IMR-90 (cell line): Measurements from ENCODE around the gene TSGA10. TPM values are rescaled to one million over a fixed set of nuclear protein-coding genes. Genes with fewer than 3 reads are reported as not detected.
"Not testable (repeated sequence)": the region's sequence is repeated elsewhere in the genome, so short reads cannot be mapped to it uniquely, and the experiment has no call there.

Source experiments
- ATAC-seq: fragments of 200-7000 bp; cut with Tn5 transposase; 2 replicates; pipeline ENCODE4 v1.9.1; 2020; ENCODE audit warnings: low read depth, mild to moderate bottlenecking, moderate library complexity
- BruUV-seq: library from RNA; stranded (reverse); fragments of 400-500 nt; replicated peaks from 2 replicates; lab custom pipeline; 2021; lab: Mats Ljungman, UMichigan
- CTCF ChIA-PET: fragments of 300-600 bp; formaldehyde crosslinking; extraction: SDS; loops from one replicate; lab custom pipeline; 2021; ENCODE audit warnings: antibody characterized with exemption; lab: Yijun Ruan, JAX
- POLR2A ChIA-PET: fragments of 300-600 bp; sonication (Branson Sonifier 250); formaldehyde crosslinking; loops from one replicate; lab custom pipeline; 2022; ENCODE audit warnings: antibody characterized with exemption; ENCODE audit not compliant: unreplicated experiment; lab: Charles Lee
- DNase-seq: peaks from one replicate; pipeline ENCODE4 v3.0.0; 2013
- H2AFZ ChIP-seq: replicated peaks from 2 replicates; pipeline ENCODE3; 2013; ENCODE audit warnings: low read length, mild to moderate bottlenecking; ENCODE audit not compliant: poor library complexity
- H2AK5ac ChIP-seq: 2 replicates; pipeline ENCODE4 v1.6.1; 2013; ENCODE audit warnings: low read depth, low read length, inconsistent platforms
- H2AK9ac ChIP-seq: replicated peaks from 2 replicates; pipeline ENCODE3; 2013; ENCODE audit warnings: mild to moderate bottlenecking, low read depth, low read length, moderate library complexity; ENCODE audit not compliant: poor library complexity
- H2BK120ac ChIP-seq: 2 replicates; pipeline ENCODE4 v1.6.1; 2013; ENCODE audit warnings: low read depth, low read length, inconsistent platforms
- H2BK15ac ChIP-seq: 3 replicates; pipeline ENCODE4 v1.6.1; 2013; ENCODE audit warnings: low read depth, low read length, inconsistent platforms
- H2BK20ac ChIP-seq: 2 replicates; pipeline ENCODE4 v1.6.1; 2013; ENCODE audit warnings: low read depth, mild to moderate bottlenecking, inconsistent platforms, low read length, moderate library complexity
- H2BK5ac ChIP-seq: 2 replicates; pipeline ENCODE4 v1.6.1; 2013; ENCODE audit warnings: mild to moderate bottlenecking, low read depth, low read length, inconsistent platforms; ENCODE audit not compliant: poor library complexity, severe bottlenecking
- H3K14ac ChIP-seq: replicated peaks from 2 replicates; pipeline ENCODE4 v1.6.1; 2013; ENCODE audit warnings: low read depth, low read length, inconsistent platforms
- H3K18ac ChIP-seq: 2 replicates; pipeline ENCODE4 v1.6.1; 2013; ENCODE audit warnings: low read depth, low read length, control low read depth
- H3K23ac ChIP-seq: 2 replicates; pipeline ENCODE4 v1.6.1; 2013; ENCODE audit warnings: low read depth, low read length, inconsistent platforms
- H3K27ac ChIP-seq: 2 replicates; pipeline ENCODE4 v1.5.1; 2013; ENCODE audit warnings: mild to moderate bottlenecking, control low read depth, low read length; ENCODE audit not compliant: insufficient read depth
- H3K27me3 ChIP-seq: 2 replicates; pipeline ENCODE4 v1.6.1; 2013; ENCODE audit warnings: low read length; ENCODE audit not compliant: control insufficient read depth, insufficient read depth
- H3K36me3 ChIP-seq: 2 replicates; pipeline ENCODE4 v1.6.1; 2013; ENCODE audit warnings: low read length, mixed read lengths; ENCODE audit not compliant: control insufficient read depth, insufficient read depth
- H3K4ac ChIP-seq: 2 replicates; pipeline ENCODE4 v1.6.1; 2013; ENCODE audit warnings: low read depth, low read length, inconsistent platforms
- H3K4me1 ChIP-seq: 2 replicates; pipeline ENCODE4 v1.6.1; 2013; ENCODE audit warnings: low read length, mixed read lengths; ENCODE audit not compliant: control insufficient read depth, insufficient read depth
- H3K4me2 ChIP-seq: 2 replicates; pipeline ENCODE4 v1.6.1; 2013; ENCODE audit warnings: low read depth, mild to moderate bottlenecking, control low read depth, low read length, moderate library complexity
- H3K4me3 ChIP-seq: 2 replicates; pipeline ENCODE4 v1.5.1; 2013; ENCODE audit warnings: low read depth, mild to moderate bottlenecking, control low read depth, low read length, moderate library complexity; ENCODE audit not compliant: insufficient read depth
- H3K56ac ChIP-seq: 2 replicates; pipeline ENCODE4 v1.6.1; 2013; ENCODE audit warnings: low read length, inconsistent platforms; ENCODE audit not compliant: insufficient read depth; ENCODE audit errors: extremely low read depth
- H3K79me1 ChIP-seq, 2 experiments: 2 replicates each; pipeline ENCODE4 v1.6.1; 2013; ENCODE audit warnings: low read length in 2 of 2, inconsistent platforms in 1 of 2, low read depth in 1 of 2
- H3K9ac ChIP-seq: 2 replicates; pipeline ENCODE4 v1.6.1; 2013; ENCODE audit warnings: low read depth, low read length, control low read depth
- H3K9me1 ChIP-seq: 2 replicates; pipeline ENCODE4 v1.6.1; 2013; ENCODE audit warnings: low read length, inconsistent platforms; ENCODE audit not compliant: insufficient read depth
- H3K9me3 ChIP-seq: 2 replicates; pipeline ENCODE4 v1.6.1; 2013; ENCODE audit warnings: low read length; ENCODE audit not compliant: control insufficient read depth, insufficient read depth
- H4K20me1 ChIP-seq: 2 replicates; pipeline ENCODE4 v1.6.1; 2013; ENCODE audit warnings: low read length, inconsistent platforms; ENCODE audit not compliant: insufficient read depth
- H4K5ac ChIP-seq: 2 replicates; pipeline ENCODE4 v1.6.1; 2013; ENCODE audit warnings: mild to moderate bottlenecking, low read depth, low read length, control low read depth
- H4K8ac ChIP-seq, 2 experiments: 2 replicates each; pipeline ENCODE4 v1.6.1; 2013; ENCODE audit warnings: low read depth in 2 of 2, low read length in 2 of 2, control low read depth in 1 of 2, inconsistent platforms in 1 of 2
- H4K91ac ChIP-seq: 2 replicates; pipeline ENCODE4 v1.6.1; 2013; ENCODE audit warnings: low read depth, low read length, inconsistent platforms; ENCODE audit not compliant: insufficient read depth
- WGBS, 2 experiments: methylation state at CpG; one replicate each; pipeline versions ENCODE4 v1.1.5 to v1.1.7; 2013; ENCODE audit warnings: missing lambda C conversion rate in 2 of 2; ENCODE audit not compliant: insufficient read length in 1 of 2; ENCODE audit errors: extremely low coverage in 2 of 2; 5-methylcytosine and 5-hydroxymethylcytosine counted together
- dilution Hi-C: fragments of 300-500 bp; cut with HindIII; formaldehyde crosslinking; loops from one replicate; pipeline ENCODE4 v1.14.3; 2018; ENCODE audit warnings: low sequenced_read_pairs; ENCODE audit not compliant: unreplicated experiment
- in situ Hi-C: fragments of 300-500 bp; cut with MboI; formaldehyde crosslinking; loops from 3 replicates; pipeline ENCODE4 v1.14.3; 2019; ENCODE audit warnings: low sequenced_read_pairs, inconsistent platforms, mixed read lengths
- intact Hi-C: fragments of 100-400 bp; cut with micrococcal nuclease; formaldehyde crosslinking; loops from 2 replicates; pipeline ENCODE4 v1.10.0; 2022
- polyA plus RNA-seq, 3 experiments: library from polyadenylated mRNA; depleted of rRNA; stranded (reverse); fragments of >200 nt; gene quantifications; 2 replicates each; pipeline ENCODE4 v1.2.3, GENCODE V29; 2012; ENCODE audit warnings: low replicate concordance in 1 of 3
- total RNA-seq: library from RNA; depleted of rRNA; stranded (reverse); fragments of >200 nt; gene quantifications from 2 replicates; pipeline ENCODE4 v1.2.3, GENCODE V29; 2012

TSGA10 gene
- total and polyA plus RNA-seq, 2 of the 4 experiments (the other 2 are of a cell fraction): 0.32 to 0.54 TPM

- H3K79me1 ChIP-seq, H3K36me3 ChIP-seq, H3K56ac ChIP-seq, H2BK120ac ChIP-seq, BruUV-seq, H2AK5ac ChIP-seq, H3K27ac ChIP-seq, H2BK15ac ChIP-seq, dilution Hi-C loops, H2BK5ac ChIP-seq, H3K23ac ChIP-seq, ATAC-seq, CTCF ChIA-PET, H4K5ac ChIP-seq, intact Hi-C loops, H4K8ac ChIP-seq, H3K4me1 ChIP-seq, H2AFZ ChIP-seq, H3K18ac ChIP-seq, H4K91ac ChIP-seq, H2AK9ac ChIP-seq, H4K20me1 ChIP-seq, H3K4ac ChIP-seq, H3K14ac ChIP-seq, in situ Hi-C loops, POLR2A ChIA-PET, H3K9me3 ChIP-seq, H3K4me3 ChIP-seq, H3K4me2 ChIP-seq, H3K9me1 ChIP-seq, H3K9ac ChIP-seq, H3K27me3 ChIP-seq, H2BK20ac ChIP-seq, DNase-seq: not testable (repeated sequence)
- WGBS, 2 experiments: 20% methylated on average over 1 of the region's 28 CpGs; no CpG with 5 or more reads in 1 of the 2 experiments
Observed at GRCh38 chr2:98988695-98989094, 166.0 kb downstream of the TSGA10 start.
